Measurements from ENCODE around the gene MDM2. TPM values are rescaled to one million over a fixed set of nuclear protein-coding genes. Genes with fewer than 3 reads are reported as not detected.

Gene MDM2
- polyA plus RNA-seq, 1 of the 3 experiments (the other 2 are of a cell fraction) = 21.5 TPM

DNA sequence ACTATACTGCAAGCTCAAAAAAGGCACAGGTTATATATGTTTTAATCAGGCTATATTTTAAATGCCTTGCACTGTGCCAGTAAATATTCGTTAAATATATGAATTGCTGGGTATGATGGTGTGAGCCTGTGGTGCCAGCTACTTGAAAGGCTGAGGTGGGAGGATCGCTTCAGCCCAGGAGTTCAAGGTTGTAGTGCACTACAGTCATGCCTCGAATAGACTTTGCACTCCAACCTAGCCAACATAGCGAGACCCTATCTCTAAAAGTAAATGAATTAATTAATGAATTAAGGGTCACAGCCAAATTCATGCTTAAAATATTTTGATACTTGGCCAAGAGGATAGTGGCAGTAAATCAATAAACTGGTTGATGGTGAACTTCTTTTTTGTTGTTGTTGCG lies 22.2 kb upstream of the MDM2 start:
- Histone ChIP-seq H3K9ac (no peak overlapping the region), H3K27ac (ENCODE audit: low read depth in 2 of 2, low read length in 1 of 2) (no peak overlapping the region), H2AFZ (ENCODE audit: low read depth) (no peak overlapping the region), H3K36me3 (replicated peaks in 1 of 2; ENCODE audit: control insufficient read depth in 1 of 2, insufficient read depth in 2 of 2, low read length in 1 of 2) (no peaks in the 10 kb centered on the region), H3K79me2 (ENCODE audit: insufficient read depth) (no peaks in the 10 kb centered on the region), H3K9me2 (no peaks in the 10 kb centered on the region), H3K4me1 (ENCODE audit: control insufficient read depth in 1 of 2, insufficient read depth in 2 of 2, low read depth in 1 of 2, low read length in 1 of 2) (no peaks in the 10 kb centered on the region), H3K4me2 (no peak overlapping the region), H3F3A (replicated peaks; ENCODE audit: insufficient read depth) (peaks cover 7% of the 10 kb centered on the region), H3K9me3 (no peaks in the 10 kb centered on the region), H3K27me3 (ENCODE audit: insufficient read depth) (no peaks in the 10 kb centered on the region), H4K20me1 (ENCODE audit: insufficient read depth) (no peaks in the 10 kb centered on the region), H3K4me3 (ENCODE audit: low read depth in 2 of 2, low read length in 1 of 2) (no peak overlapping the region)
- 86% methylated on average over 5 of the region's 5 CpGs for WGBS (ENCODE audit: low lambda C conversion rate)
- ChIA-PET POLR2A (no interaction called here), CTCF (interaction anchor here (0.6 to 0.8 kb wide), 2 partner anchors 11 to 1013 kb away, joined by 3 read pairs; no protein-coding TSS in a partner anchor)
- TF ChIP-seq YY1 (IDR thresholded peaks at IDR 0.05; ENCODE audit: low read depth) (no peak), SIN3A (IDR thresholded peaks at IDR 0.05; ENCODE audit: borderline replicate concordance, low read depth, low read length) (no peak), POLR2AphosphoS5 (IDR thresholded peaks at IDR 0.05; ENCODE audit: low read depth, low read length) (no peak), MXI1 (IDR thresholded peaks at IDR 0.05; ENCODE audit: low read depth, low read length) (no peak), GATA2 (CRISPR knock-in tag; IDR thresholded peaks at IDR 0.05) (no peak), NFIC (IDR thresholded peaks at IDR 0.05; ENCODE audit: borderline replicate concordance) (no peak), TEAD4 (IDR thresholded peaks at IDR 0.05; ENCODE audit: borderline replicate concordance, insufficient read depth) (no peak), SMC3 (IDR thresholded peaks at IDR 0.05; ENCODE audit: low read depth, low read length) (no peak), FOXJ3 (CRISPR knock-in tag; IDR thresholded peaks at IDR 0.05) (no peak), MEF2A (IDR thresholded peaks at IDR 0.05; ENCODE audit: borderline replicate concordance, low read depth) (no peak), GABPA (IDR thresholded peaks at IDR 0.05; ENCODE audit: low read depth) (no peak), EZH2phosphoT487 (IDR thresholded peaks at IDR 0.05; ENCODE audit: borderline replicate concordance, low read depth) (no peak), CHD2 (IDR thresholded peaks at IDR 0.05; ENCODE audit: low read length, partially characterized antibody) (no peak), RXRA (IDR thresholded peaks at IDR 0.05; ENCODE audit: borderline replicate concordance, low read depth) (no peak)
- TF ChIP-seq, protein P1, sequence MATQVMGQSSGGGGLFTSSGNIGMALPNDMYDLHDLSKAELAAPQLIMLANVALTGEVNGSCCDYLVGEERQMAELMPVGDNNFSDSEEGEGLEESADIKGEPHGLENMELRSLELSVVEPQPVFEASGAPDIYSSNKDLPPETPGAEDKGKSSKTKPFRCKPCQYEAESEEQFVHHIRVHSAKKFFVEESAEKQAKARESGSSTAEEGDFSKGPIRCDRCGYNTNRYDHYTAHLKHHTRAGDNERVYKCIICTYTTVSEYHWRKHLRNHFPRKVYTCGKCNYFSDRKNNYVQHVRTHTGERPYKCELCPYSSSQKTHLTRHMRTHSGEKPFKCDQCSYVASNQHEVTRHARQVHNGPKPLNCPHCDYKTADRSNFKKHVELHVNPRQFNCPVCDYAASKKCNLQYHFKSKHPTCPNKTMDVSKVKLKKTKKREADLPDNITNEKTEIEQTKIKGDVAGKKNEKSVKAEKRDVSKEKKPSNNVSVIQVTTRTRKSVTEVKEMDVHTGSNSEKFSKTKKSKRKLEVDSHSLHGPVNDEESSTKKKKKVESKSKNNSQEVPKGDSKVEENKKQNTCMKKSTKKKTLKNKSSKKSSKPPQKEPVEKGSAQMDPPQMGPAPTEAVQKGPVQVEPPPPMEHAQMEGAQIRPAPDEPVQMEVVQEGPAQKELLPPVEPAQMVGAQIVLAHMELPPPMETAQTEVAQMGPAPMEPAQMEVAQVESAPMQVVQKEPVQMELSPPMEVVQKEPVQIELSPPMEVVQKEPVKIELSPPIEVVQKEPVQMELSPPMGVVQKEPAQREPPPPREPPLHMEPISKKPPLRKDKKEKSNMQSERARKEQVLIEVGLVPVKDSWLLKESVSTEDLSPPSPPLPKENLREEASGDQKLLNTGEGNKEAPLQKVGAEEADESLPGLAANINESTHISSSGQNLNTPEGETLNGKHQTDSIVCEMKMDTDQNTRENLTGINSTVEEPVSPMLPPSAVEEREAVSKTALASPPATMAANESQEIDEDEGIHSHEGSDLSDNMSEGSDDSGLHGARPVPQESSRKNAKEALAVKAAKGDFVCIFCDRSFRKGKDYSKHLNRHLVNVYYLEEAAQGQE (IDR thresholded peaks at IDR 0.05; ENCODE audit: low read depth, low read length) = no peak
- TF ChIP-seq, protein P2, sequence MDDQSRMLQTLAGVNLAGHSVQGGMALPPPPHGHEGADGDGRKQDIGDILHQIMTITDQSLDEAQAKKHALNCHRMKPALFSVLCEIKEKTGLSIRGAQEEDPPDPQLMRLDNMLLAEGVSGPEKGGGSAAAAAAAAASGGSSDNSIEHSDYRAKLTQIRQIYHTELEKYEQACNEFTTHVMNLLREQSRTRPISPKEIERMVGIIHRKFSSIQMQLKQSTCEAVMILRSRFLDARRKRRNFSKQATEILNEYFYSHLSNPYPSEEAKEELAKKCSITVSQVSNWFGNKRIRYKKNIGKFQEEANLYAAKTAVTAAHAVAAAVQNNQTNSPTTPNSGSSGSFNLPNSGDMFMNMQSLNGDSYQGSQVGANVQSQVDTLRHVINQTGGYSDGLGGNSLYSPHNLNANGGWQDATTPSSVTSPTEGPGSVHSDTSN (IDR thresholded peaks at IDR 0.05) = no peak
- TF ChIP-seq, protein P3, sequence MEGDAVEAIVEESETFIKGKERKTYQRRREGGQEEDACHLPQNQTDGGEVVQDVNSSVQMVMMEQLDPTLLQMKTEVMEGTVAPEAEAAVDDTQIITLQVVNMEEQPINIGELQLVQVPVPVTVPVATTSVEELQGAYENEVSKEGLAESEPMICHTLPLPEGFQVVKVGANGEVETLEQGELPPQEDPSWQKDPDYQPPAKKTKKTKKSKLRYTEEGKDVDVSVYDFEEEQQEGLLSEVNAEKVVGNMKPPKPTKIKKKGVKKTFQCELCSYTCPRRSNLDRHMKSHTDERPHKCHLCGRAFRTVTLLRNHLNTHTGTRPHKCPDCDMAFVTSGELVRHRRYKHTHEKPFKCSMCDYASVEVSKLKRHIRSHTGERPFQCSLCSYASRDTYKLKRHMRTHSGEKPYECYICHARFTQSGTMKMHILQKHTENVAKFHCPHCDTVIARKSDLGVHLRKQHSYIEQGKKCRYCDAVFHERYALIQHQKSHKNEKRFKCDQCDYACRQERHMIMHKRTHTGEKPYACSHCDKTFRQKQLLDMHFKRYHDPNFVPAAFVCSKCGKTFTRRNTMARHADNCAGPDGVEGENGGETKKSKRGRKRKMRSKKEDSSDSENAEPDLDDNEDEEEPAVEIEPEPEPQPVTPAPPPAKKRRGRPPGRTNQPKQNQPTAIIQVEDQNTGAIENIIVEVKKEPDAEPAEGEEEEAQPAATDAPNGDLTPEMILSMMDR (IDR thresholded peaks at IDR 0.05) = no peak
- TF ChIP-seq, protein P4, sequence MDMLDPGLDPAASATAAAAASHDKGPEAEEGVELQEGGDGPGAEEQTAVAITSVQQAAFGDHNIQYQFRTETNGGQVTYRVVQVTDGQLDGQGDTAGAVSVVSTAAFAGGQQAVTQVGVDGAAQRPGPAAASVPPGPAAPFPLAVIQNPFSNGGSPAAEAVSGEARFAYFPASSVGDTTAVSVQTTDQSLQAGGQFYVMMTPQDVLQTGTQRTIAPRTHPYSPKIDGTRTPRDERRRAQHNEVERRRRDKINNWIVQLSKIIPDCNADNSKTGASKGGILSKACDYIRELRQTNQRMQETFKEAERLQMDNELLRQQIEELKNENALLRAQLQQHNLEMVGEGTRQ (IDR thresholded peaks at IDR 0.05; ENCODE audit: borderline replicate concordance, low read depth, low read length) = no peak
- TF ChIP-seq, protein P5, sequence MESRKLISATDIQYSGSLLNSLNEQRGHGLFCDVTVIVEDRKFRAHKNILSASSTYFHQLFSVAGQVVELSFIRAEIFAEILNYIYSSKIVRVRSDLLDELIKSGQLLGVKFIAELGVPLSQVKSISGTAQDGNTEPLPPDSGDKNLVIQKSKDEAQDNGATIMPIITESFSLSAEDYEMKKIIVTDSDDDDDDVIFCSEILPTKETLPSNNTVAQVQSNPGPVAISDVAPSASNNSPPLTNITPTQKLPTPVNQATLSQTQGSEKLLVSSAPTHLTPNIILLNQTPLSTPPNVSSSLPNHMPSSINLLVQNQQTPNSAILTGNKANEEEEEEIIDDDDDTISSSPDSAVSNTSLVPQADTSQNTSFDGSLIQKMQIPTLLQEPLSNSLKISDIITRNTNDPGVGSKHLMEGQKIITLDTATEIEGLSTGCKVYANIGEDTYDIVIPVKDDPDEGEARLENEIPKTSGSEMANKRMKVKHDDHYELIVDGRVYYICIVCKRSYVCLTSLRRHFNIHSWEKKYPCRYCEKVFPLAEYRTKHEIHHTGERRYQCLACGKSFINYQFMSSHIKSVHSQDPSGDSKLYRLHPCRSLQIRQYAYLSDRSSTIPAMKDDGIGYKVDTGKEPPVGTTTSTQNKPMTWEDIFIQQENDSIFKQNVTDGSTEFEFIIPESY (IDR thresholded peaks at IDR 0.05; ENCODE audit: borderline replicate concordance, low read depth) = no peak
- no peak for DNase-seq

Data from SK-N-SH (cell line).